HG02943 (cell line): ENCODE data around the gene EHBP1.
"Not testable (repeated sequence)": the region's sequence is repeated elsewhere in the genome, so short reads cannot be mapped to it uniquely, and the experiment has no call there.

Experiments
- ATAC-seq: cut with Tn5 transposase; IDR thresholded peaks from one replicate; pipeline ENCODE4 v1.9.1; 2021; ENCODE audit warnings: mild to moderate bottlenecking, low read depth, moderate library complexity; ENCODE audit not compliant: unreplicated experiment

EHBP1 gene

GRCh38 chr2:63001576-63001975 lies 296.1 kb downstream of the EHBP1 start:
- no peak for ATAC-seq

- ATAC-seq = no peak
These were observed 297.8 kb downstream of the EHBP1 start for GRCh38 chr2:63003351-63003750.

- no peak for ATAC-seq
These were observed 302.4 kb downstream of the EHBP1 start for GRCh38 chr2:63007813-63008458.

GRCh38 chr2:63008838-63009237 lies 303.3 kb downstream of the EHBP1 start:
- no peak for ATAC-seq

- no peak for ATAC-seq
These were observed 304.0 kb downstream of the EHBP1 start for GRCh38 chr2:63009490-63009889.

- no peak for ATAC-seq
These were observed 307.0 kb downstream of the EHBP1 start for GRCh38 chr2:63012541-63012940.

GRCh38 chr2:63013438-63013837 lies 307.9 kb downstream of the EHBP1 start:
- ATAC-seq = no peak

GRCh38 chr2:63015389-63015788 lies 309.9 kb downstream of the EHBP1 start:
- ATAC-seq = no peak

- no peak for ATAC-seq
These were observed 312.9 kb downstream of the EHBP1 start for GRCh38 chr2:63018439-63018838.

GRCh38 chr2:63019686-63020085 lies 314.2 kb downstream of the EHBP1 start:
- ATAC-seq = not testable (repeated sequence)

- ATAC-seq = no peak
These were observed 317.9 kb downstream of the EHBP1 start for GRCh38 chr2:63023444-63023843.

- no peak for ATAC-seq
These were observed 321.7 kb downstream of the EHBP1 start for GRCh38 chr2:63027220-63027619.

GRCh38 chr2:63029058-63029457 lies 323.5 kb downstream of the EHBP1 start:
- ATAC-seq = no peak

- ATAC-seq = no peak
These were observed 329.0 kb downstream of the EHBP1 start for GRCh38 chr2:63034526-63034925.

- no peak for ATAC-seq
These were observed 329.7 kb downstream of the EHBP1 start for GRCh38 chr2:63035169-63035568.

GRCh38 chr2:63035660-63036059 lies 330.1 kb downstream of the EHBP1 start:
- no peak for ATAC-seq

- no peak for ATAC-seq
These were observed 332.5 kb downstream of the EHBP1 start for GRCh38 chr2:63038034-63038433.

- no peak for ATAC-seq
These were observed 335.1 kb downstream of the EHBP1 start for GRCh38 chr2:63040586-63040985.

- no peak for ATAC-seq
These were observed 336.1 kb downstream of the EHBP1 start for GRCh38 chr2:63041592-63041991.

GRCh38 chr2:63044362-63045327 lies 339.1 kb downstream of the EHBP1 start:
- ATAC-seq = no peak

- no peak for ATAC-seq
These were observed 341.0 kb downstream of the EHBP1 start for GRCh38 chr2:63046552-63046951.

- ATAC-seq = no peak
These were observed 341.4 kb downstream of the EHBP1 start for GRCh38 chr2:63046961-63047320.
